Left ventricle myocardium inferior (tissue), 1 donor: Measurements from ENCODE around the gene APEH. TPM values are rescaled to one million over a fixed set of nuclear protein-coding genes. Genes with fewer than 3 reads are reported as not detected.

Source experiments
- DNase-seq: peaks from one replicate; pipeline ENCODE4 v3.0.0-alpha.2; 2020
- H3K27ac ChIP-seq: fragments of 200-600 bp; replicated peaks from 2 replicates; pipeline ENCODE4 v1.8.0; 2021
- H3K27me3 ChIP-seq: fragments of 200-600 bp; 2 replicates; pipeline ENCODE4 v1.8.0; 2021; ENCODE audit warnings: low read depth
- H3K36me3 ChIP-seq: fragments of 200-600 bp; 2 replicates; pipeline ENCODE4 v1.8.0; 2021
- H3K4me1 ChIP-seq: fragments of 200-600 bp; 2 replicates; pipeline ENCODE4 v1.8.0; 2021
- H3K4me3 ChIP-seq: fragments of 200-600 bp; 2 replicates; pipeline ENCODE4 v1.8.0; 2021; ENCODE audit warnings: mild to moderate bottlenecking, moderate library complexity
- H3K9me3 ChIP-seq: fragments of 200-600 bp; replicated peaks from 2 replicates; pipeline ENCODE4 v1.8.0; 2021
- CTCF ChIP-seq: fragments of 200-600 bp; IDR thresholded peaks from 2 replicates; pipeline ENCODE4 v1.8.0; 2021; ENCODE audit warnings: antibody characterized with exemption, mild to moderate bottlenecking, borderline replicate concordance
- intact Hi-C: fragments of 100-400 bp; cut with micrococcal nuclease; formaldehyde crosslinking; loops from one replicate; pipeline ENCODE4 v1.11.0; 2022
- total RNA-seq: library from RNA; stranded (reverse); fragmentation: NEBNext Ultra II Directional; extraction: Animal tissue kit (Norgen Biotek cat#: 25700); gene quantifications from one replicate; pipeline ENCODE4 v1.2.1, GENCODE V29; 2021
- donor health status: DM: no; HTN: yes; CAD: no; lungs with severe emphysema.

The APEH gene
- total RNA-seq, 1 donor from 2014 or later = 99.0 TPM

GRCh38 chr3:49649576-49649975, 24.6 kb upstream of the APEH start:
- no peaks in the 10 kb centered on the region for H3K9me3 ChIP-seq
- peaks cover 28% of the 10 kb centered on the region for H3K4me1 ChIP-seq
- no peak overlapping the region for H3K4me3 ChIP-seq
- intact Hi-C loops = no loop called here
- DNase-seq = no peak
- H3K27ac ChIP-seq = no peak overlapping the region
- TF ChIP-seq CTCF = no peak
- no peaks in the 10 kb centered on the region for H3K36me3 ChIP-seq
- H3K27me3 ChIP-seq = no peaks in the 10 kb centered on the region

- no peak overlapping the region for H3K27ac ChIP-seq
- no peaks in the 10 kb centered on the region for H3K36me3 ChIP-seq
- H3K4me3 ChIP-seq = no peak overlapping the region
- H3K27me3 ChIP-seq = no peaks in the 10 kb centered on the region
- peaks cover 28% of the 10 kb centered on the region for H3K4me1 ChIP-seq
- no peaks in the 10 kb centered on the region for H3K9me3 ChIP-seq
- intact Hi-C loops = no loop called here
- TF ChIP-seq CTCF = no peak
- no peak for DNase-seq
Observed at GRCh38 chr3:49650177-49650576, 24.0 kb upstream of the APEH start.

- peaks cover 28% of the 10 kb centered on the region for H3K4me1 ChIP-seq
- TF ChIP-seq CTCF = no peak
- DNase-seq = no peak
- no peak overlapping the region for H3K4me3 ChIP-seq
- no peaks in the 10 kb centered on the region for H3K36me3 ChIP-seq
- intact Hi-C loops = no loop called here
- no peaks in the 10 kb centered on the region for H3K9me3 ChIP-seq
- H3K27me3 ChIP-seq = no peaks in the 10 kb centered on the region
- H3K27ac ChIP-seq = no peak overlapping the region
Observed at GRCh38 chr3:49650637-49651036, 23.5 kb upstream of the APEH start.

- Histone ChIP-seq H3K27me3 (no peaks in the 10 kb centered on the region), H3K4me3 (no peak overlapping the region), H3K36me3 (no peaks in the 10 kb centered on the region), H3K27ac (no peak overlapping the region), H3K9me3 (no peaks in the 10 kb centered on the region), H3K4me1 (peaks cover 25% of the 10 kb centered on the region)
- intact Hi-C loops = no loop called here
- TF ChIP-seq CTCF = no peak
- no peak for DNase-seq
Observed at GRCh38 chr3:49652218-49652902, 21.8 kb upstream of the APEH start.

GRCh38 chr3:49652903-49653415, 21.2 kb upstream of the APEH start:
- Histone ChIP-seq H3K4me3 (no peak overlapping the region), H3K27me3 (no peaks in the 10 kb centered on the region), H3K27ac (no peak overlapping the region), H3K4me1 (peaks cover 19% of the 10 kb centered on the region), H3K36me3 (no peaks in the 10 kb centered on the region), H3K9me3 (no peaks in the 10 kb centered on the region)
- no peak for TF ChIP-seq CTCF
- intact Hi-C loops = no loop called here
- no peak for DNase-seq
